GM12891 (cell line): ENCODE measurements around the gene DIP2C.

Source experiments
- PAX5 ChIP-seq: IDR thresholded peaks from 2 replicates; pipeline ENCODE4 v1.6.1; 2011; ENCODE audit warnings: low read length, moderate library complexity, mild to moderate bottlenecking; ENCODE audit not compliant: insufficient read depth, severe bottlenecking
- POLR2A ChIP-seq: IDR thresholded peaks from 2 replicates; pipeline ENCODE4 v1.6.1; 2011; ENCODE audit warnings: low read depth, low read length, control low read depth
- POLR2AphosphoS5 ChIP-seq: IDR thresholded peaks from 2 replicates; pipeline ENCODE4 v1.6.1; 2011; ENCODE audit warnings: low read depth, low read length, control low read depth
- POU2F2 ChIP-seq: IDR thresholded peaks from 2 replicates; pipeline ENCODE4 v1.6.1; 2011; ENCODE audit warnings: low read depth, mild to moderate bottlenecking, control low read depth, low read length, moderate library complexity
- SPI1 ChIP-seq: IDR thresholded peaks from 2 replicates; pipeline ENCODE4 v1.6.1; 2011; ENCODE audit warnings: low read depth, low read length, control low read depth
- TAF1 ChIP-seq: IDR thresholded peaks from 2 replicates; pipeline ENCODE4 v1.6.1; 2011; ENCODE audit warnings: low read depth, low read length, control low read depth

DNA sequence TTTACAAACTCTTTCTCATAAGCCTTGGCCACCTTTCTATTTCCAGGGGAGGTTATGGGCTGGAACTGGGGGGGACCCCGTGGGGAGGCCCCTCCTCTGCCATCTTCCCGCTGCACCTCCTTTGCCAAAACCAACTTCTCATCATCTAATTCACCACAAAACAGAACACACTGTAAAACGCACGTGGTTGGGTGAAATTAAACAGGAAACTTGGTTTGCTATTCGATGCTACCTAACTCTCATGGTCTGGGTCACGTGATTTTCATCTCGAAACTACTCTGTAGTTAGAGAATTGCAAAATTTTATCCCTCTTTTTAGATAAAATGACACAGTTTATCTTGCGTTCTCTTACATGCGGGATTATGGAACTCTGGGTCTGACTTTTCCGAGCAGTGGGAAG is 312.2 kb downstream of the DIP2C start:
- TF ChIP-seq POU2F2, result no peak
- no peak for TF ChIP-seq POLR2A
- TF ChIP-seq SPI1, result no peak
- TF ChIP-seq POLR2AphosphoS5, result no peak
- TF ChIP-seq TAF1, result no peak
- TF ChIP-seq PAX5, result no peak
